ENCODE measurements around the gene SRPRB.

SRPRB gene

DNA sequence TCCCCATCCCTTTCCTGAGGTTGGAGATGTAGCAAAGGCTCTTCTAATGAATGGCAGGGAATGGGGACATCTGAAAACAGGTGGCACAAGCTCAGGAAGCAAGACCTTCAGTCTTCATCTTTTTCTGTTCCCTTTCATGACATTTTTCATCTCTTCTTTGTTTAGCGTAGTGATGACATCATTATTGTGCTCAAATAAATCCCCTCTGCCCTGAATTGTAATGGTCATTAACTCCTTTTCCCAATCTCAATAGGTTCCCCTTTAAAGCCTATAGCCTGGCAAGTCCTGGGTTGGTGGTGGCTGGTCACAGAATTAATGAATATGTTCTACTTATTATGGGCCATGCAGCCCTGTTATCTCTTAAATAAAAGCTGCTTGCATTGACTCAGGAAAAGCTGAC is 38.0 kb upstream of the SRPRB start:
- Histone ChIP-seq H3K4me2 (ENCODE audit: low read depth, low read length) (no peak overlapping the region), H3K36me3 (replicated peaks; ENCODE audit: insufficient read depth, low read length) (no peaks in the 10 kb centered on the region), H3K9ac (ENCODE audit: low read length) (no peak overlapping the region), H2AFZ (ENCODE audit: low read length) (no peak overlapping the region), H3K4me1 (ENCODE audit: low read length) (no peaks in the 10 kb centered on the region), H3K27ac (ENCODE audit: low read length) (no peak overlapping the region), H3K9me2 (replicated peaks; ENCODE audit: insufficient read depth, low read length) (no peaks in the 10 kb centered on the region), H3K4me3 (ENCODE audit: low read length) (no peak overlapping the region), H3K27me3 (replicated peaks; ENCODE audit: insufficient read depth, low read length) (no peaks in the 10 kb centered on the region), H3F3A (ENCODE audit: insufficient read depth, low read length) (no peaks in the 10 kb centered on the region), H4K20me1 (ENCODE audit: insufficient read depth, low read length) (no peaks in the 10 kb centered on the region), H3K79me2 (ENCODE audit: low read length) (no peaks in the 10 kb centered on the region), H3K9me3 (replicated peaks; ENCODE audit: insufficient read depth, low read length) (no peaks in the 10 kb centered on the region)
- DNase-seq: no peak
- TF ChIP-seq EZH2 (optimal IDR thresholded peaks at IDR 0.05; ENCODE audit: low read depth, low read length) (no peak), EZH2phosphoT487 (IDR thresholded peaks at IDR 0.05; ENCODE audit: low read length) (no peak)
- TF ChIP-seq, protein P1, sequence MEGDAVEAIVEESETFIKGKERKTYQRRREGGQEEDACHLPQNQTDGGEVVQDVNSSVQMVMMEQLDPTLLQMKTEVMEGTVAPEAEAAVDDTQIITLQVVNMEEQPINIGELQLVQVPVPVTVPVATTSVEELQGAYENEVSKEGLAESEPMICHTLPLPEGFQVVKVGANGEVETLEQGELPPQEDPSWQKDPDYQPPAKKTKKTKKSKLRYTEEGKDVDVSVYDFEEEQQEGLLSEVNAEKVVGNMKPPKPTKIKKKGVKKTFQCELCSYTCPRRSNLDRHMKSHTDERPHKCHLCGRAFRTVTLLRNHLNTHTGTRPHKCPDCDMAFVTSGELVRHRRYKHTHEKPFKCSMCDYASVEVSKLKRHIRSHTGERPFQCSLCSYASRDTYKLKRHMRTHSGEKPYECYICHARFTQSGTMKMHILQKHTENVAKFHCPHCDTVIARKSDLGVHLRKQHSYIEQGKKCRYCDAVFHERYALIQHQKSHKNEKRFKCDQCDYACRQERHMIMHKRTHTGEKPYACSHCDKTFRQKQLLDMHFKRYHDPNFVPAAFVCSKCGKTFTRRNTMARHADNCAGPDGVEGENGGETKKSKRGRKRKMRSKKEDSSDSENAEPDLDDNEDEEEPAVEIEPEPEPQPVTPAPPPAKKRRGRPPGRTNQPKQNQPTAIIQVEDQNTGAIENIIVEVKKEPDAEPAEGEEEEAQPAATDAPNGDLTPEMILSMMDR (IDR thresholded peaks at IDR 0.05; ENCODE audit: low read length): no peak

DNA sequence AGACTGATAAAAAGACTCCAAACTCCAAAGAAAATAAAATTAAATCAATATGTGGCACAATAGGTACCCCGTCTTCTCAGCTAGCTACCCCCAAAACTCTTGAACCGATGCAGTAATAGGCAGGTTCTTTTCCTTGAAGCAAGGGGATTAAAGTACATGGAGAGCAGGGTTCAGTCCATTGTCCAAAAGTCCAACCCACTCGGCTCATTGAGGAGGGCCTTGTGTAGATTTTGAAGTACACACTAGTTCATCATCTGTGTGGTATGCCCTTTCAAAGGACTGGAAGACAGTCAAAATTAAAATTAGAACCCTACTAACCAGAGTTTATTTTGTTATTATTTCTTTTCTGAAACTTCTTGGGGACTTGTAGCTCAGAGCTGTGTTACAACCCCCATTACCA is 36.1 kb upstream of the SRPRB start:
- no peak overlapping the region for H3K27ac ChIP-seq (ENCODE audit: low read length)
- no peaks in the 10 kb centered on the region for H3K27me3 ChIP-seq (replicated peaks; ENCODE audit: insufficient read depth, low read length)
- no peak for DNase-seq

DNA sequence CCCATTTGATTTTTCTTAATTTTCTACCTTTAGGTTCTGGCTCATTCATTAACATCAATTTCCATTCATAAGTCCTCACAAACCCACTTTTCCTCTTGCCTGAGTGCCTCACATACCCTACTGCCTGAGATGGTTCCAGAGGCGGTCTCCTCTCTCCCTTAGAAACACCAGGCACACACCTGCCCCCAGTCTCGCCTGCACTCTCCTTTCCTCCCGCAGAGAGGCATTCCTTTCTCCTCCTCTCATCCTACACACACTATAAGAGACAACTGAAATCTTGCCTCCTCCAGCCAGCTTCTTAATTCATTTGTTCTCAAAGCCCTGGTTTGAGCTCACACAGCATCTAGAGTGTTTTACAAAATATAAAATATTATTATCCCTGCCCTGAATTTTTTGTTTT is 31.9 kb upstream of the SRPRB start:
- no peaks in the 10 kb centered on the region for H3K4me1 ChIP-seq (ENCODE audit: low read length)
- H3K9me3 ChIP-seq (replicated peaks; ENCODE audit: insufficient read depth, low read length): no peaks in the 10 kb centered on the region
- H3K27me3 ChIP-seq (replicated peaks; ENCODE audit: insufficient read depth, low read length): no peaks in the 10 kb centered on the region
- H2AFZ ChIP-seq (ENCODE audit: low read length): no peak overlapping the region
- no peak overlapping the region for H3K27ac ChIP-seq (ENCODE audit: low read length)
- no peaks in the 10 kb centered on the region for H4K20me1 ChIP-seq (ENCODE audit: insufficient read depth, low read length)
- H3K9ac ChIP-seq (ENCODE audit: low read length): no peak overlapping the region
- H3K79me2 ChIP-seq (ENCODE audit: low read length): no peaks in the 10 kb centered on the region
- H3K9me2 ChIP-seq (replicated peaks; ENCODE audit: insufficient read depth, low read length): no peaks in the 10 kb centered on the region
- TF ChIP-seq, protein P1 (IDR thresholded peaks at IDR 0.05; ENCODE audit: low read length): no peak
- TF ChIP-seq EZH2 (optimal IDR thresholded peaks at IDR 0.05; ENCODE audit: low read depth, low read length): no peak
- no peak for TF ChIP-seq EZH2phosphoT487 (IDR thresholded peaks at IDR 0.05; ENCODE audit: low read length)
- DNase-seq: no peak
- no peaks in the 10 kb centered on the region for H3F3A ChIP-seq (ENCODE audit: insufficient read depth, low read length)
- H3K4me2 ChIP-seq (ENCODE audit: low read depth, low read length): no peak overlapping the region
- no peaks in the 10 kb centered on the region for H3K36me3 ChIP-seq (replicated peaks; ENCODE audit: insufficient read depth, low read length)
- no peak overlapping the region for H3K4me3 ChIP-seq (ENCODE audit: low read length)

More for the DNA sequence above, 36.1 kb upstream of the SRPRB start:
- H2AFZ ChIP-seq (ENCODE audit: low read length): no peak overlapping the region
- no peaks in the 10 kb centered on the region for H3K9me3 ChIP-seq (replicated peaks; ENCODE audit: insufficient read depth, low read length)
- H3K9ac ChIP-seq (ENCODE audit: low read length): no peak overlapping the region
- H3K9me2 ChIP-seq (replicated peaks; ENCODE audit: insufficient read depth, low read length): no peaks in the 10 kb centered on the region
- no peaks in the 10 kb centered on the region for H3K4me1 ChIP-seq (ENCODE audit: low read length)
- H3F3A ChIP-seq (ENCODE audit: insufficient read depth, low read length): no peaks in the 10 kb centered on the region
- H4K20me1 ChIP-seq (ENCODE audit: insufficient read depth, low read length): no peaks in the 10 kb centered on the region
- TF ChIP-seq EZH2phosphoT487 (IDR thresholded peaks at IDR 0.05; ENCODE audit: low read length) (no peak), EZH2 (optimal IDR thresholded peaks at IDR 0.05; ENCODE audit: low read depth, low read length) (no peak)
- TF ChIP-seq, protein P1 (IDR thresholded peaks at IDR 0.05; ENCODE audit: low read length): no peak
- no peaks in the 10 kb centered on the region for H3K79me2 ChIP-seq (ENCODE audit: low read length)
- H3K4me3 ChIP-seq (ENCODE audit: low read length): no peak overlapping the region
- H3K36me3 ChIP-seq (replicated peaks; ENCODE audit: insufficient read depth, low read length): no peaks in the 10 kb centered on the region
- no peak overlapping the region for H3K4me2 ChIP-seq (ENCODE audit: low read depth, low read length)

All from MM.1S (cell line).